Dedifferentiated amniotic fluid mesenchymal stem cell (primary cell): Measurements from ENCODE around the gene CCDC9B.

Source experiments
- DNase-seq: peaks from one replicate; pipeline ENCODE4 v3.0.0-alpha.2; 2016; ENCODE audit errors: extremely low spot score

The CCDC9B gene

DNA sequence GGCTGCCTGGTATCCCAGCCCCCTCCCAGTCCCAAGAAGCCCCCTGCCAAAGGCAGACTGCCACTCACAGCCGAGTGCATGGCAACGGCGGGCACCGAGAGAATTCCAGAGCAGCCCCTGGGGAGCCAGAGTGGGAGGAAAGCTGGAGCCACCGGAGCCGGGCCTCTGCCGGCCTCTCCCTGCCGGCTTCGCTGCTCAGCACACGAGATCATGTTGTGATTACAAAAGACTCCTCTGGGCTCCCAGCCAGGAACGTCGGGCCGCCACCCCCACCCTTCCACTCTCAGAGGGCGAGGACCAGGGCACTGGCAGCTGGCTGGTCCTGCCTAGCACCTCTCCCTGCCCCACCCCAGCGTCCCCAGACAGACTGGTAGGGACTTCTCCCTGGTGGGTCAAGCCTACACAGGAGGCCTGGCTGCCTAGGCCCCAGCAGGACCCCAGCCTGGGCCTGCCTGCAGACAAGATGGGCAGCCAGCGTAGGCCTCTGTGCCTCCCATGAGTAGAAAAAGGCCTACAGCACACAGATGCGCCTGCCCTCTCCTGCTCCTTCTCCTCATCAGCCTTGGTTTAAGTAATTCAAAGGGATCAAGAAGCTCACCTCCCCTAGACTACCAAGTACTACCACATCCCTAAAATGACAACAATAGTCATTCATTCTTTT lies at the start of gene CCDC9B:
Gene CCDC9B (minus strand): TSS at position 200 of the 661 bp plus-strand sequence. CDS start 120 bp downstream, at position 80.
- DNase-seq = peak; percentile 92

DNA sequence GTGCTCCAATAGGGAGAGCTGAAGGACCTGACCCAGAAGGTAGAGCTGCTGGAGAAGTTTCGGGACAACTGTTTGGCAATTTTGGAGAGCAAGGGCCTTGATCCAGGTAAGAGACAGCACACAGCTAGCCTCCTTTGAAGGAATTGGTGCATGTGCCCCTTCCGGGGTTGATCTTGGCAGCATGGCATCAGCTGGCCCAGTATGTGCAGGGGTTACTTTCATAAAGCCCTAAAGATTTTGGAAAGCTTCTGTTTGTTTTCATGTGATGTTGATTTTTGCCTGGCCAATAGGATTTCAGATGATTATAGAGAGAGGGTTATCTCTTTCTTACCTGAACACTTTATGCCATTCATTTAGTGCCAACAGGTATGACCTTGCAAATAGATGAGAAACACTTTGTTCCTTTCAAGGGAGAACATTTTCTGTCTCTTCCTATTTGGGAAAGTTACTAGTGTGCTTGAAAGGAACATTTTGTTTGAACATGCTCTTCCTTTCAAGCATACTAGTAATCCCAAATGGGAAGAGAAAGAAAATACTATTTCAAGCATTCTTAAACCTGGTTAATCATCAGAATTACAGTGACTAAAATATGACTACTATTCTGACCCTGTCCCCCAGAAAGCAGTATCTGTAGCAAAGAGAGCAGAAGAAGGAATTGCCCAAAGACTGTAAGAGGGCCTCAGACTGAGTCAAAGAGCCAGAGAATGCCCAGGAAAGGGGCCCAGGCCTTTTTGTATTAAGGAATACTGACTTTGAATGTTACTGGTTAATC lies 49.3 kb upstream of the CCDC9B start:
- DNase-seq = no peak

DNA sequence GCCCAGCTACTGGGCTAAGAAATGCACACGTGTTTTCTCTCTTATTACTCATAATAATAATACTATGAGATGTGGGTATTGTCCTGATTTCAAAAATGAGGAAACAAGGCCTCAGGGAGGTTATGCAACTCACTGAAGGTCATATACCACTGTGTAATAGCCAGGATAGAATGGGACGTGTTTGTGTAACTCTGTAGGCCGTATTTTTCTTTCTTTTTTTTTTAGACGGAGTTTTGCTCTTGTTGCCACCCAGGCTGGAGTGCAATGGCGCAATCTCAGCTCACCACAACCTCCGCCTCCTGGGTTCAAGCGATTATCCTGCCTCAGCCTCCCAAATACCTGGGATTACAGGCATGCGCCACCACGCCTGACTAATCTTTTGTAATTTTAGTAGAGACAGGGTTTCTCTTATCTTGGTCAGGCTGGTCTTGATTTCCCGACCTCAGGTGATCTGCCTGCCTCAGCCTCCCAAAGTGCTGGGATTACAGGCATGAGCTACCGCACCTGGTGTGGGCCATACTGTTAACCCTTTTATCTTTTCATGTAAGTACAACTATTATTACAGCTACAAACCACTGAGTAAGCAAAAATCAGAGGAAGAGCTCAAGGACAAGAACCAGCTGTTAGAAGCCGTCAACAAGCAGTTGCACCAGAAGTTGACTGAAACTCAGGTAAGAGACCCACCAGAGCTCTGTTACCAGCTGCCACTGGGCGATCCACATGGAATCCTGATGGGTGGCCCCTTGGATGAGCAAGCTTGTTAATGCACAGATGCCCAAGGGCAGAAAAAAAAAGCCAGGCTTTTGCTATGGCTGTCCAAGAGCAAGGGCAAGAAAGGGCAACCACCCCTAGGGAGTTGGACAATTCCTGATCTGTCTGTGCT lies 48.4 kb upstream of the CCDC9B start:
- no peak for DNase-seq

DNA sequence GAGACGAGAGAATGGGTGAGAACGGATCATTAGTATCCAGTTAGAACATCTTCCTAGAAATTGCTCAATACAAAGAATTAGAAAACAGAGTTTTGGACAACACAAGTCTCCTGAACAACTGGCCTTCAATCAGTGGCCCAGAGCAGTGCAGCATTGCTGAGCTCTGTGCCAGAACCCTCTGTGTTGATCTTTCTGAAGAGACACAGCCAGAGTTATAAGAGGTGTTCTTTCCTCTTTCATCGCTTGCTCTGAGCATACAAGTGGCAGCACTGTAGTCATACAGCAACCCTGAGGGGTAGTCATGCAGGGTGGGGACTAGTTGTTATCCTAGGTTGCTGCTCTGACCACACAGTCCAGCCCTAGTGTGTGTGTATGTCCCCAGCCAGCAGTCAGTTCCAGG lies 45.7 kb upstream of the CCDC9B start:
- no peak for DNase-seq

DNA sequence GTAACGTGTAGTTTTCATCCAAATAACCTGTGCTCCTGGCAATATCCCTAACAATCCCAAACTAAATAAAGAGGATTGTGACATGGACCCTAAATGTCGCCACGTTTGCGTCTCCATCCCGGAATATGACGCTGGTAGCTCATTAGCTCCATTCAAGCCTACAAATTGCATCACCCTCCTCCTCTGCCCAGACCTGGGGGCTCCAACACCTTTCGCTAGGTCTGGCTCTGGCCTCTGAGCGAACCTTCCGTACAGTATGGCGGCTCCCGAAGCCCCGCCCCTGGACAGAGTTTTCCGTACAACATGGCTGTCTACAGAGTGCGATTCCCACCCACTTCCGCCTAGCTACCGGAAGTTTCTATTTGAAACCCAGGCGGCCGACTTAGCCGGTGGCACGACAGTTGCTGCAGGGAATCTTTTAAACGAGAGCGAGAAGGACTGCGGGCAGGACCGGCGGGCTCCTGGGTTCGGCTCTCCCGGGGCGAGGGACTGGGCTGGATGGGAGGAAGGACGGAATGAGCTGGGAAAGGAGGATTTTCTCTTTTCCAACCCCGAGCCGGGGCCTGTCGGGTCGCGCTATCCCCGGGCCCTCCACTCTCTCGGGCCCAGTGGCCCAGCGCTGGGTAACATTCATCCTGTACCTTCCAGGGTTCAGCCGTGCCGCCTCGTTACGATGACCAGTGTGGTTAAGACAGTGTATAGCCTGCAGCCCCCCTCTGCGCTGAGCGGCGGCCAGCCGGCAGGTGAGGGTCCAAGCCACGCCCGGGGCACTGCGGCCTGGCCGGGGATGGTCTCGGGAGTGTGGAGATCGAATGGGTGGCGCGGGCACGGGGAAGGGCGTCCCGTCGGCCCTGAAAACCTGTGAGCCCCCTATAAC lies 42.1 kb upstream of the CCDC9B start, which contains the start of gene KNSTRN:
Gene KNSTRN (plus strand): TSS at position 142 of the 877 bp plus-strand sequence. CDS start 115 bp downstream, at position 257.
- DNase-seq = peak; percentile 96

DNA sequence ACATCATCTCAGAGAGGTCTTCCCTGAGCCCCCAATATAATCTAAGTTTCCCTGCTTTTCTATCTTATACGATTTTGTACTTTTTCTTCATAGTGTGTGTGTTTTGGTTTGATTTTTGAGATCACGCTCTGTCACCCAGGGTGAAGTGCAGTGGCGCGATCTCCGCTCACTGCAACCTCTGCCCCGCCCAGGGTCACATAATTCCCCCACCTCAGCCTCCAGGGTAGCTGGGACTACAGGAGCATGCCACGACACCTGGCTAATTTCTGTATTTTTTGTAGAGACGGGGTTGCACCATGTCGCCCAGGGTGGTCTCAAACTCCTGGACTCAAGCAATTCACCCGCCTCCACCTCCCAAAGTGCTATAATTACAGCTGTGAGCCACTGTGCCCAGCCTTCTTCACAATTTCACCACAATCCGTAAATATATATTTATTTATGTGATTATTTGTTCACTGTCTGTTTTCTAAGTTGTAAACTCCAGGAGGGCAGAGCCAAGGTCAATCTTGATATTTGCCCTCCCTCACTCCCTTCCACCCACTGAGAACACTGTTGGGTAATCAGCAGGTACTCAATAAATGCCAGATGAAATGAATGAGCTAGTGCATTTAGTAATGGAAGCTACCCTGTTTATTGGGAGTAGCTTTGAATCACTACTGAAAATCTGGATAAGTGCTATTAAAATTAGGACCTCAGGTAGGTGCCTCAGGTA lies 41.2 kb upstream of the CCDC9B start:
- no peak for DNase-seq

DNA sequence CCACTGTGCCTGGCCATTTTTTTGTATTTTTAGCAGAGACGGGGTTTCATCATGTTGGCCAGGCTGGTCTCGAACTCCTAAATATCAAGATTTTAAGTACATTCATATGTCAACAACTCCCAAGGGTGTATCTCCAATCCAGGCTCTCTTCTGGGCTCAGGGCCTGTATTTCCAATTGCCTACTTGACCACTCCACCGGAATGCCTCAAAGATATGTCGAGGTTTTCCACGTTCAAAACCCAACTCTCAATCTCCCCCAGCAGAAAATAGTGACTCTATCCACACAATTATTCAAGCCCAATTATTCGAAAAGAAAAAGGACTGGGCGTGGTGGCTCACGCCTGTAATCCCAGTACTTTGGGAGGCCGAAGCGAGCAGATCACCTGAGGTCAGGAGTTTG lies 39.9 kb upstream of the CCDC9B start:
- no peak for DNase-seq

DNA sequence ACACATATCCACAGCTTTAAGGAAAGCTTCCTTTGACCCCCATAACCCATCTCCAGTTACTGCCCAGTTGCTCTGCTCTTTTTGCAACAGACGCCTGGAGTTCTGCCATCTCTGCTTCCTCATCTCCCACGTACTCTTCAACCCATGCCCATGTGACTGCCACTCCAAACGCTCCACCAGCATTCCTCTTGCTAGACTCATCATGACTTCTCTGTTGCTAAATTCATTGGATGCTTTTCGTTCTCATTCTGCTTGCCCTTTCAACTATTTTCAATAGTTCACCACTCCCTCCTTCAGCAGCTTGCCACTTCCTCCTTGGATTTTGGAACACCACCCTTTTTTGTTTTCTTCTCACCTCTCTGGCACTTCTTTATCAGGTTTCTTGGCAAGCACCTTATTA lies 39.1 kb upstream of the CCDC9B start:
- DNase-seq = peak; percentile 95

DNA sequence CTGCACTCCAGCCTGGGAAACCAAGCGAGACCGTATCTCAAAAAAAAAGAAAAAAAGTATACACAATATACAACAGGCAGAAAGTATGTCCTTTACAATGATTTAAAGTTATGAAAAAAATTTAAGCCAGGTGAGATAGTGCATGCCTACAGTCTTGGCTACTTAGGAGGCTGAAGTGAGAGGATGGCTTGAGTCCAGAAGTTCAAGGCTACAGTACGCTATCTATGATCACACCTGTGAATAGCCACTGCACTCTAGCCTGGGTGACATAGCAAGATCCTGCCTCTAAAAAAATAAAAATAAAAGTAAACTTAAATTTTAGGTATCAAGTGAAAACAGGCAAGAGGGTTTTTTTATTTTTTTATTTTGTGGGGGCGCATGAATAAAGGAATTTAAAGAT lies 38.6 kb upstream of the CCDC9B start:
- DNase-seq = no peak

DNA sequence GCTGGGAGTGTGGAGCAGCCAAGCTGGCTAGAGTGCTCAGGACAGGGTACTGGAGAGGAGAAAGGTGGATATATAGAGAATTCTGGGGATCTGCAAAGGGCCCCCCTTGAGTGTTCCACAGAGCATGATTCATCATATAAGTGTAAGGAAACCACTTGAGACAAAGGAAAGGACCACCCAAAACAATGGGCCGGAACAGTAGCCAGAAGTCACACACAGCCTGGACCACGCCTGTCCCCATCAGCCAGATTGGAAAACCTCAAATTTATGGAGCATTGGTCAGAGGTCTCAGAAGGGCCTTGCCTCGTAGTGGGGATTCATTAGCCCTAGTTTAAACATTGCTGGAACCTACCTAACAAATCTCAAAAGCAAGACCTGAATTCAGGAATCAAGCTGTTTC lies 36.9 kb upstream of the CCDC9B start:
- no peak for DNase-seq

DNA sequence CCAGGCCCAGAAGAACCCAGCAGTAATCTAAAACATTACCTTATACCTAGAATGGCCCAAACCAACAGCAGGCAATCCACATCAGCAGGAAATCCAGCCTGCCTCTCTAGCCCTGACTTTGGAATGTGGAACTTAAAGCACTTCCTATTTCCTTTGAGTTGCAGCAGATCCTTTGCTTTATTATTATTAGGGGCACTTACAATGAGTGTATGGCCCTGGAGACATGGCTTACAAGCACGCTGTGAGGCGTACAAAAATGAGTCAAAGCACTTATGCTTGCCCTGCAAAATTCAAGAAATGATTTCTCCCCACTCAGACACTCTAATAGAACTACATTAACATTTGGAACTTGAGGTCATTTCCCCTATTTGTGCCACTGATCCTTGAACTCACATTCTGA lies 32.2 kb upstream of the CCDC9B start:
- no peak for DNase-seq

DNA sequence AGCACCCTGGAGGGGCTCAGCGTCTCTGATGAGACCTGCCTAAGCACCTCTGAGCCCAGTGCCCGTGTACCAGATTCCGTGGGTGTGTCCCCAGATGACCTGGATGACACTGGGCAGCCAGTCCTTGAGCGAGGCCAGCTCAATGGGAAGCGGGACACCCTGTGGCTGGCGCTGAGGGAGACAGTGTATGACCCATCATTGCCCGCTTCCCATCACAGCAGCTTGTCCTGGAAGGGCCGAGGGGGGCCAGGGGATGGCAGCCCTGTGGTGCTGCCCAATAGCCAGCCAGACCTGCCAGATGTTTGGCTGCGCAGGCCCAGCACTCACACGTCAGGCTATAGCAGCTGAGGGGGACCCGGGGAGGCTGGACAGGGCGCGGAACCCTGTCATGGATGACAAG lies 29.2 kb upstream of the CCDC9B start:
- no peak for DNase-seq

DNA sequence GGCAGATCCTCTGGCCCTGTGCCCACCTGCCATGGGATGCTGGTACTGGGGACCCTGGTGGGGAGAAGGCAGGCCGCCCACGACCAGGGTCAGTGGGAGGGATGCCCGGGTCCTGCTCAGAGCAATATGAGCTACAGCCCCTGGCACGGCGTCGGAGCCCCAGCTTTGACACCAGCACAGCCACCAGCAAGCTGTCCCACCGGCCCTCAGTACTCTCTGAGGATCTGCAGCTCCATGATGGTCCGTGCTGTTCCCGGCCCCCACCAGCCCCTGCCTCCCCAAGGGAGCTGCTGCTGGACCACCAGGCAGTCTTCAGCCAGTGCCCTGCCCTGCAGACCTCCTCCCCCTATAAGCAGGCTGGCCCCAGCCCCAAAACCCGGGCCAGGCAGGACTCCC lies 28.7 kb upstream of the CCDC9B start:
- no peak for DNase-seq

DNA sequence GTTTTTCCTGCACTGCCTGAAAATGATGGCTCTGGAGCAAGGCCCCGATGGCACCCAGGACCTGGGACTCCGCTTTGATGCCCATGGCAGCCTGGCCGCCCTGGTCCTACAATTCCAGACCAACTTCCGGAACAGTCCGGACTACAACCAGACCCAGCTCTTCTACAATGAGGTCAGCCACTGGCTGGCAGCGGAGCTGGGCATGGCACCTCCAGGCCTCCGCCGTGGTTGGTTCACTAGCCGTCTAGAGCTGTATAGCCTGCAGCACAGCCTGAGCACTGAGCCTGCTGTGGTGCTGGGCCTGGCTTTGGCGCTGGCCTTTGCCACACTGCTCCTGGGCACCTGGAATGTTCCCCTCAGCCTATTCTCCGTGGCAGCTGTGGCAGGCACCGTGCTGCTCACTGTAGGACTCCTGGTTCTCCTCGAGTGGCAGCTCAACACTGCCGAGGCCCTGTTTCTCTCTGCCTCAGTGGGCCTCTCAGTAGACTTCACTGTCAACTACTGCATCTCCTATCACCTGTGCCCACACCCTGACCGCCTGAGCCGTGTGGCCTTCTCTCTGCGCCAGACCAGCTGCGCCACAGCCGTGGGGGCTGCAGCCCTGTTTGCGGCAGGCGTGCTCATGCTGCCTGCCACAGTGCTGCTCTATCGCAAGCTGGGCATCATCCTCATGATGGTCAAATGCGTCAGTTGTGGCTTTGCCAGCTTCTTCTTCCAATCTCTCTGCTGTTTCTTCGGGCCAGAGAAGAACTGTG lies 28.2 kb upstream of the CCDC9B start:
- no peak for DNase-seq

DNA sequence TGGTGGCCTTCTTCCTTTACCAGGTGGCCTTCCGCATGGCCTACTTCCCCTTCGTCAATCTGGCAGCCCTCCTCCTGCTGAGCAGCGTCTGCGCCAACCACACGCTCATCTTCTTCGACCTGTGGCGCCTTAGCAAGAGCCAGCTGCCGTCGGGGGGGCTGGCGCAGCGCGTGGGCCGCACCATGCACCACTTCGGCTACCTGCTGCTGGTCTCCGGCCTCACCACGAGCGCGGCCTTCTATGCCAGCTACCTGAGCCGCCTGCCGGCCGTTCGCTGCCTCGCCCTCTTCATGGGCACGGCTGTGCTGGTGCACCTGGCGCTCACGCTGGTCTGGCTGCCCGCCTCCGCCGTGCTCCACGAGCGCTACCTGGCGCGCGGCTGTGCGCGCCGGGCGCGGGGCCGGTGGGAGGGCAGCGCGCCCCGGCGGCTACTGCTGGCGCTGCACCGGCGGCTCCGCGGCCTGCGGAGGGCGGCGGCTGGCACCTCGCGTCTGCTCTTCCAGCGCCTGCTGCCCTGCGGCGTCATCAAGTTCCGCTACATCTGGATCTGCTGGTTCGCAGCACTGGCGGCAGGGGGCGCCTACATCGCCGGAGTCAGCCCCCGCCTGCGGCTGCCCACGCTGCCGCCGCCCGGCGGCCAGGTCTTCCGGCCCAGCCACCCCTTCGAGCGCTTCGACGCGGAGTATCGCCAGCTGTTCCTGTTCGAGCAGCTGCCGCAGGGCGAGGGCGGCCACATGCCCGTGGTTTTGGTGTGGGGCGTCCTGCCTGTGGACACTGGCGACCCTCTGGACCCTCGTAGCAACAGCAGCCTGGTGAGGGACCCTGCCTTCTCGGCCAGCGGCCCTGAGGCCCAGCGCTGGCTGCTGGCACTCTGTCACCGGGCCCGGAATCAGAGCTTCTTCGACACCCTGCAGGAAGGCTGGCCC lies 27.2 kb upstream of the CCDC9B start:
- DNase-seq = peak; percentile 84

DNA sequence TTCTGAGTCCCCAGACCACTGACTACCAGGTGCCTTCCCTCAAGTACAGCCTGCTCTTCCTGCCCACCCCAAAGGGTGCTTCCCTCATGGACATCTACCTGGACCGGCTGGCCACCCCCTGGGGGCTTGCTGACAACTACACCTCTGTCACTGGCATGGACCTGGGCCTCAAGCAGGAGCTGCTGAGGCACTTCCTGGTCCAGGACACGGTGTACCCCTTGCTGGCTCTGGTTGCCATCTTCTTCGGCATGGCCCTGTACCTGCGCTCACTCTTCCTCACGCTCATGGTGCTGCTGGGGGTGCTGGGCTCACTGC lies 26.6 kb upstream of the CCDC9B start:
- no peak for DNase-seq

DNA sequence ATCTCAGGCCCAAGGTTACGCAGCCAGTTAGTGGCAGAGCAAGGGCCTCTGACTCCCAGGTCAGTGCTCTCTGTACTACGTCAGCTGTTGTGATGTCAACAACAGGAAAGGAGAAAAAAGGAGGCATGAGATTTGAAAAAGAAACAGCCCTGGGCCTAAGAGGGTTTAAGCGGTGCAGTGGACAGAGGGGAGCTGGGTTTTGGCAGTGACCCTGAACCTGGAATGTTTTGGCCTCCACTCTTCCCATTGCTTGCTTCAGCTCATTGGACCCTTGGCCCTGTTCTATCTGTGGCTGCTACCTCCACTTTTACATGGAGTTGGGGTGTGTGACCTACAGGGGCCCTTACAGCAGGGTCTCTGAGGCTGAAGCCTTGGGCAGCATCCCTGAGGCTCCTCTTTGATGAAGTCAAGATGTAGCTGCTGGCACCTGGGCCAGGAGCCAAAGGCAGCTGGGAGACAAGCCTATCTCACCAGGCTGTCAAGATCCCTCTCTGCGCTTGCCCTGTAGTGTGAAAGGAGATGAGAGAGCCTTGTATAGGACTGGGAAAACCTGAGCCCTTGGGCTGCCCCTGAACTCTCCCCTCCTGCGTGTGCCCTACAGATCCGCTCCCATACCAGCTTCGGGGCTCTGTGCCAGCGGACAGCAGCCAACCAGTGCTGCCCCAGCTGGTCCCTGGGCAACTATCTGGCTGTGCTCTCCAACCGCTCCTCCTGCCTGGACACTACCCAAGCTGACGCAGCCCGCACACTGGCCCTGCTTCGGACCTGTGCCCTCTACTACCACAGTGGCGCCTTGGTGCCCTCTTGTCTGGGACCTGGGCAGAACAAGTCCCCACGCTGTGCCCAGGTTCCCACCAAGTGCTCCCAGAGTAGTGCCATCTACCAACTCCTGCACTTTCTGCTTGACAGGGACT lies 26.0 kb upstream of the CCDC9B start:
- no peak for DNase-seq
